ENCODE data around the gene LYRM4. TPM values are rescaled to one million over a fixed set of nuclear protein-coding genes. Genes with fewer than 3 reads are reported as not detected.

The LYRM4 gene
- total RNA-seq, 1 experiment from 2014 or later, result 36.1 TPM

DNA sequence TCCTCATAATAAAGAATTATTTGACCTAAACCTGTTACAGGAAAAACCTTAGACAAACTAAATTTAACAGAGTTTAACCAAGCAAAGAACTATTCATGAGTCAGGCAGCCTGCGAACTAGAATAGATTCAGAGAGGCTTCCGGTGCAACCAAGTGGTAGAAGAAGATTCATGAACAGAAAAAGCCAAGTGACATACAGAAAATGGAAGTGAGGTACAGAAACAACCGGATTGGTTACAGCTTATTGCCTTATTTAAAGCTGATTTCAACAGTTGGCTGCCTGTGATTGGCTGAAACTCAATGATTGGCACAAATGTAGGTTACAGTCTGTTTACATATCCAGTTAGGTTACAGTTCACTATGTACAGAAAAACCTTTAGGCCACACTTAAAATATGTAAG, 165.5 kb downstream of the LYRM4 start:
- no peaks in the 10 kb centered on the region for H3K36me3 Mint-ChIP-seq (ENCODE audit: insufficient read depth, unreplicated experiment)
- H3K27ac Mint-ChIP-seq (ENCODE audit: low read depth, unreplicated experiment), result no peak overlapping the region
- H3K4me3 Mint-ChIP-seq (ENCODE audit: unreplicated experiment), result no peak overlapping the region
- TF ChIP-seq CTCF (IDR thresholded peaks at IDR 0.05; ENCODE audit: unreplicated experiment), result no peak
- no peak for DNase-seq (ENCODE audit: unreplicated experiment)
- peaks cover 12% of the 10 kb centered on the region for H3K27me3 Mint-ChIP-seq (ENCODE audit: insufficient read depth, unreplicated experiment)
- POLR2A ChIA-PET, result no interaction called here
- no TSS peak for BruUV-seq (replicated peaks)
- intact Hi-C loops (cut with micrococcal nuclease), result no loop called here
- peaks cover 14% of the 10 kb centered on the region for H3K4me1 Mint-ChIP-seq (ENCODE audit: insufficient read depth, unreplicated experiment)
- H3K9me3 Mint-ChIP-seq (ENCODE audit: unreplicated experiment), result no peaks in the 10 kb centered on the region
- CTCF ChIA-PET, result no interaction called here

DNA sequence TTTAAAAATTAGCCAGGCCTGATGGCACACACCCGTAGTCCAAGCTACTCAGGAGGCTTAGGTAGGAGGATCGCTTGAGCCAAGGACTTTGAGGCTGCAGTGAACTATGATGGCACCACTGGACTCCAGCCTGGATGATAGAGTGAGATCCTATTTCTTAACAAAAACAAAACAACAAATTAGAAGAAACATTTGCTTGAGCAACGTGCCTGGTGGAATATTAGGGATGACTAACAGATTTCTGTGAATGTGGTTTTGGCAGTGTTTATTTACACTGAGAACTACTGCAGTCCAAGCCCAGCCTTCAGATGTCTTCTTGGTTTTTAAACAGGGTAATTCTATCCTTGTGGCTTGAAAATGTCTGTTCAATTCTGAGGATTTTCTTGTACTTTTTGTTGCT, 166.4 kb downstream of the LYRM4 start:
- ChIA-PET POLR2A (no interaction called here), CTCF (no interaction called here)
- no peaks in the 10 kb centered on the region for H3K9me3 Mint-ChIP-seq (ENCODE audit: unreplicated experiment)
- no TSS peak for BruUV-seq (replicated peaks)
- H3K27me3 Mint-ChIP-seq (ENCODE audit: insufficient read depth, unreplicated experiment), result peaks cover 12% of the 10 kb centered on the region
- intact Hi-C loops (cut with micrococcal nuclease), result no loop called here
- H3K36me3 Mint-ChIP-seq (ENCODE audit: insufficient read depth, unreplicated experiment), result no peaks in the 10 kb centered on the region
- no peak for TF ChIP-seq CTCF (IDR thresholded peaks at IDR 0.05; ENCODE audit: unreplicated experiment)
- no peak overlapping the region for H3K4me3 Mint-ChIP-seq (ENCODE audit: unreplicated experiment)
- peaks cover 8% of the 10 kb centered on the region for H3K4me1 Mint-ChIP-seq (ENCODE audit: insufficient read depth, unreplicated experiment)
- peak; percentile 81 for DNase-seq (ENCODE audit: unreplicated experiment)
- peak overlapping the region; percentile 49 for H3K27ac Mint-ChIP-seq (ENCODE audit: low read depth, unreplicated experiment)

GRCh38 chr6:5093231-5094015, 167.3 kb downstream of the LYRM4 start:
- no peaks in the 10 kb centered on the region for H3K36me3 Mint-ChIP-seq (ENCODE audit: insufficient read depth, unreplicated experiment)
- ChIA-PET CTCF (no interaction called here), POLR2A (no interaction called here)
- no peak overlapping the region for H3K27ac Mint-ChIP-seq (ENCODE audit: low read depth, unreplicated experiment)
- intact Hi-C loops (cut with micrococcal nuclease), result no loop called here
- H3K27me3 Mint-ChIP-seq (ENCODE audit: insufficient read depth, unreplicated experiment), result peaks cover 12% of the 10 kb centered on the region
- peaks cover 8% of the 10 kb centered on the region for H3K4me1 Mint-ChIP-seq (ENCODE audit: insufficient read depth, unreplicated experiment)
- no peak for DNase-seq (ENCODE audit: unreplicated experiment)
- H3K9me3 Mint-ChIP-seq (ENCODE audit: unreplicated experiment), result no peaks in the 10 kb centered on the region
- no TSS peak for BruUV-seq (replicated peaks)
- TF ChIP-seq CTCF (IDR thresholded peaks at IDR 0.05; ENCODE audit: unreplicated experiment), result no peak
- H3K4me3 Mint-ChIP-seq (ENCODE audit: unreplicated experiment), result no peak overlapping the region

DNA sequence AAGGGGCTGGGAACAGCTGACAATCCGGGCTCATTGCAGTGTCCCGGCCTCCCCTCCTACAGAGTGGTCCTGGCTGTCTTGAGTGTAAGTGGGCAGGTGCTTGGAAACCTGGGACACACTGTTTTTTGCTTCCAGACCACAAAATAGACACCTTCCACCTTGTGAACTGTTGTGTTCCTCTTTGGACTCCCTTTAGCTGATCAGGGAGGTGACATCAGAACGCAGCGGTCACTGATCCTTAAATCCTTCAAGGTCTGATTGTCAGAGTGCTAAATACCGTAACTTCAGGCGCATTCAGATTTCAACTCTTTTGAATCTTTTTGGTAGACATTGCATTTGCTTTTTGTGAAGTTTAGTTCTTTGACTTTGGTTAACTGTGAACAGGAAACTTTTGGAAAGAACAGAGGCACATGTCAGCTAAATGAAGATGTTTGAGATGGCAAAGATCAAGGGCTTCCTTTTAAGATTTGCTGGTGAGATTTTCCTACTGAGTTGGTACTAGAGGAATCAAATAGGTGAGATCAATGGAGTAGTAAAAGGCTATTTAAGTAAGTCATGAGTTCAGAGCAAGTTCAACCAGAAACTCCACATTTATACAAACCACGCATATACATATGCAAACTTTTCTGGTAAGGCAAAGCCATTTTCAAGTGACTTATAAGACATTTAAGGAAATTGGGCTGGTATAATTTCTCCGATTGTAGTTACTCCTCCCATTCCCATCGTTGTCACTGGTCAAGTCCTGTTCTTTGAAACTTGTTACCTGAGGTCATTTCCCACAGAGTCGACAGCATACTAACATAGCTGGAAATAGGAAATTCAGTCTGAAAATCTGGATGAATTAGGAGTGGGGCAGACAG, 169.3 kb downstream of the LYRM4 start:
- TF ChIP-seq CTCF (IDR thresholded peaks at IDR 0.05; ENCODE audit: unreplicated experiment), result no peak
- no TSS peak for BruUV-seq (replicated peaks)

More for the DNA sequence above, 169.3 kb downstream of the LYRM4 start:
- ChIA-PET CTCF (no interaction called here), POLR2A (interaction anchor here (1.2 kb wide), 1 partner anchor 9 kb away, joined by 3 read pairs; no protein-coding TSS in a partner anchor)
- no peak overlapping the region for H3K4me3 Mint-ChIP-seq (ENCODE audit: unreplicated experiment)
- H3K36me3 Mint-ChIP-seq (ENCODE audit: insufficient read depth, unreplicated experiment), result no peaks in the 10 kb centered on the region
- H3K27ac Mint-ChIP-seq (ENCODE audit: low read depth, unreplicated experiment), result no peak overlapping the region
- peaks cover 12% of the 10 kb centered on the region for H3K27me3 Mint-ChIP-seq (ENCODE audit: insufficient read depth, unreplicated experiment)
- DNase-seq (ENCODE audit: unreplicated experiment), result no peak
- intact Hi-C loops (cut with micrococcal nuclease), result no loop called here
- H3K9me3 Mint-ChIP-seq (ENCODE audit: unreplicated experiment), result no peaks in the 10 kb centered on the region
- H3K4me1 Mint-ChIP-seq (ENCODE audit: insufficient read depth, unreplicated experiment), result peaks cover 8% of the 10 kb centered on the region
